HepG2 (cell line): Measurements from ENCODE around the gene CDC20. TPM values are rescaled to one million over a fixed set of nuclear protein-coding genes. Genes with fewer than 3 reads are reported as not detected.

ENCODE experiments used
- CBFB ChIP-seq: sonication (generic); formaldehyde crosslinking; IDR thresholded peaks from 2 replicates; pipeline ENCODE4 v1.4.0; 2020; ENCODE audit warnings: missing genetic modification reagents
- CREB1 ChIP-seq, 2 experiments: fragments of 450-650 bp in 1 of 2; IDR thresholded peaks; 2 replicates each; pipeline ENCODE4 v1.6.1; 2016 to 2017; ENCODE audit warnings: control low read depth in 1 of 2, mild to moderate bottlenecking in 1 of 2, missing compliant biosample characterization in 1 of 2, missing genetic modification characterization in 1 of 2
- FOXA3 ChIP-seq: IDR thresholded peaks from 2 replicates; pipeline ENCODE4 v1.6.1; 2016; ENCODE audit warnings: missing genetic modification reagents, missing compliant biosample characterization
- FOXM1 ChIP-seq: sonication (generic); formaldehyde crosslinking; IDR thresholded peaks from 2 replicates; pipeline ENCODE4 v1.5.0; 2020; ENCODE audit warnings: missing genetic modification reagents
- MAF1 ChIP-seq: sonication (generic); formaldehyde crosslinking; IDR thresholded peaks from 2 replicates; pipeline ENCODE4 v1.5.0; 2020; ENCODE audit warnings: missing genetic modification reagents, borderline replicate concordance
- SMAD3 ChIP-seq: sonication (generic); formaldehyde crosslinking; IDR thresholded peaks from 2 replicates; pipeline ENCODE4 v1.4.0; 2020; ENCODE audit warnings: missing genetic modification reagents
- ZIK1 ChIP-seq: sonication (generic); formaldehyde crosslinking; IDR thresholded peaks from 2 replicates; pipeline ENCODE4 v1.5.0; 2020; ENCODE audit warnings: mild to moderate bottlenecking, low read depth, missing genetic modification reagents, borderline replicate concordance
- ZNF292 ChIP-seq: sonication (generic); formaldehyde crosslinking; IDR thresholded peaks from 2 replicates; pipeline ENCODE4 v1.8.1; 2022; ENCODE audit warnings: mild to moderate bottlenecking, low read depth, missing genetic modification reagents, borderline replicate concordance
- ZNF441 ChIP-seq: sonication (generic); formaldehyde crosslinking; IDR thresholded peaks from 2 replicates; pipeline ENCODE4 v1.7.0; 2021; ENCODE audit warnings: missing genetic modification reagents, borderline replicate concordance
- ZNF556 ChIP-seq: sonication (generic); formaldehyde crosslinking; IDR thresholded peaks from 2 replicates; pipeline ENCODE4 v1.4.0; 2020; ENCODE audit warnings: mild to moderate bottlenecking, missing genetic modification reagents, borderline replicate concordance
- polyA plus RNA-seq, 8 experiments: library from polyadenylated mRNA; depleted of rRNA in 3 of 8; stranded (reverse) in 7 of 8; unstranded in 1 of 8; fragments of >200 nt; fragmentation: Illumina TruSeq in 4 of 8; extraction: Trizol in 4 of 8; gene quantifications; 2 replicates each; pipeline versions ENCODE4 v1.2.1 to v1.2.3, GENCODE V29; 2011 to 2016; ENCODE audit warnings: low read depth in 4 of 8, missing spikeins in 1 of 8, mixed read lengths in 1 of 8; ENCODE audit not compliant: insufficient read depth in 1 of 8
- total RNA-seq, 5 experiments: library from RNA; depleted of rRNA; stranded (reverse); fragments of >200 nt; fragmentation: Illumina TruSeq; extraction: Trizol; gene quantifications; 2 replicates each; pipeline ENCODE4 v1.2.3, GENCODE V29; 2016; ENCODE audit warnings: low read depth in 1 of 5
- TF ChIP-seq, protein P1 (sequence below): IDR thresholded peaks from 2 replicates; pipeline ENCODE4 v1.6.1; 2016; ENCODE audit warnings: mild to moderate bottlenecking, missing biosample characterization, missing genetic modification reagents
- TF ChIP-seq, protein P2 (sequence below): sonication (generic); formaldehyde crosslinking; IDR thresholded peaks from 2 replicates; pipeline ENCODE4 v1.5.0; 2020; ENCODE audit warnings: mild to moderate bottlenecking, missing genetic modification reagents, borderline replicate concordance
- TF ChIP-seq, protein P3 (sequence below): sonication (generic); formaldehyde crosslinking; IDR thresholded peaks from 2 replicates; pipeline ENCODE4 v1.4.0; 2020; ENCODE audit warnings: missing genetic modification reagents; ENCODE audit errors: not compliant biosample characterization
- TF ChIP-seq, protein P4 (sequence below): sonication (generic); formaldehyde crosslinking; IDR thresholded peaks from 2 replicates; pipeline ENCODE4 v1.5.0; 2020; ENCODE audit warnings: mild to moderate bottlenecking, missing genetic modification reagents
- TF ChIP-seq, protein P5 (sequence below): sonication (generic); formaldehyde crosslinking; IDR thresholded peaks from 2 replicates; pipeline ENCODE4 v1.4.0; 2020; ENCODE audit warnings: mild to moderate bottlenecking, missing genetic modification reagents

CDC20 gene
- total and polyA plus RNA-seq, 2 of the 13 experiments (the other 11 are each of a cell fraction or from before 2014, with no cell fraction given), result 57.9 to 90.0 TPM

DNA sequence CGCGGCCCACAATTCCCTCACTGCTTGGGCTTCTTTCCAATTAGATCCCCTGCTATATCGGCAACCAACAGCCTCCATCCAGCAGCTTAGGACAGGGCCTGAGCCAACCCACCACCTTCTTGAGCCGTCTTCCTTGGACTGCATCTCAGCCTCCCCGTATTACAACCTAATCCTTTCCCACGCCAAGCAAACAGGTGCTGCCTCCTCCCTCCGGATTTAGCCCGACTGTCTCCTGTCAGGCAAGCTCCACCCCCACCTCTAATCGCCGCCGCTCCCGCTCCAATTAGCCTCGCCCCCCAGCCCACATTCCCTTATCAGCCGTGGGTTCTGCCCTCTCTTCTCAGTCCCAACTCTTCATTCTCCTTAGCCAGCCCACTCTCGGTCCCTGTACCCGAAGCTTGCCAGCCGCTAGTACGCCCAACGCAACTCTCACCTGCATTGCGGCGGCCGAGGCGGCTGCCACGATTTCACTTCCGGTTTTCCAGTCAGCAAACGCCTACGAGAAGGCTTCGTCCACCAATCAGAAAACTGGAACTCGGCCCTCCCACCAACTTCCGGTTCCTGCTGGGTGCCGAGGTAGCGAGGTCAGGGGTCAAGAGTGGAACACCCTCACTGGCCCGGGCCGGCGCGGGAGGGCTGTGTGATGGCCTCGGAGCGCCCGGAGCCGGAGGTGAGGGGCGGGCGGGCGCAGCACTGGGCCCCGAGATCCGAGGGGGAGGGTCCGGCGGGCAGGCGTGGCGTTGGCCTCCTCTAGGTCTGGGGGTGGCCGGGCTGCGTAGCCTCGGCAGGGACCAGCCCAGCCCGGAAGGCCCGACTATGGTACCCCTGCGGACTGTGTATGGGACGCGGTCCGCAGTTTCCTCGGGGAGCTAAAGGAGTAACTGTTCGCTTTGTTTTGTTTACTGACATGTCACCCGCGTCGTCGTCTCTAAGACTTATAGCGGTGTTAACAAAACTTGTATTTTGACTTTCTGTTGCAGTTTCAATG is 30.8 kb downstream of the CDC20 start, which contains the start of the genes MED8 and SZT2 (continued):
- TF ChIP-seq, protein P1, sequence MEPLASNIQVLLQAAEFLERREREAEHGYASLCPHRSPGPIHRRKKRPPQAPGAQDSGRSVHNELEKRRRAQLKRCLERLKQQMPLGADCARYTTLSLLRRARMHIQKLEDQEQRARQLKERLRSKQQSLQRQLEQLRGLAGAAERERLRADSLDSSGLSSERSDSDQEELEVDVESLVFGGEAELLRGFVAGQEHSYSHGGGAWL, result 0 out of 2 replicates have a peak, but pooled peaks have one; percentile 33
- TF ChIP-seq, protein P2, sequence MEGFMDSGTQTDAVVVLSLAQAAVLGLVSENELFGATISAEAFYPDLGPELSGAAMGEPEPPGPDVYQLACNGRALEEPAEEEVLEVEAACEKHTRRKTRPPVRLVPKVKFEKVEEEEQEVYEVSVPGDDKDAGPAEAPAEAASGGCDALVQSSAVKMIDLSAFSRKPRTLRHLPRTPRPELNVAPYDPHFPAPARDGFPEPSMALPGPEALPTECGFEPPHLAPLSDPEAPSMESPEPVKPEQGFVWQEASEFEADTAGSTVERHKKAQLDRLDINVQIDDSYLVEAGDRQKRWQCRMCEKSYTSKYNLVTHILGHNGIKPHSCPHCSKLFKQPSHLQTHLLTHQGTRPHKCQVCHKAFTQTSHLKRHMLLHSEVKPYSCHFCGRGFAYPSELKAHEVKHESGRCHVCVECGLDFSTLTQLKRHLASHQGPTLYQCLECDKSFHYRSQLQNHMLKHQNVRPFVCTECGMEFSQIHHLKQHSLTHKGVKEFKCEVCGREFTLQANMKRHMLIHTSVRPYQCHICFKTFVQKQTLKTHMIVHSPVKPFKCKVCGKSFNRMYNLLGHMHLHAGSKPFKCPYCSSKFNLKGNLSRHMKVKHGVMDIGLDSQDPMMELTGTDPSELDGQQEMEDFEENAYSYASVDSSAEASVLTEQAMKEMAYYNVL (CRISPR knock-in tag), result peak; percentile 54; the same call in 1 of the 2 replicates
- TF ChIP-seq CBFB (CRISPR knock-in tag) (peak; percentile 41; the same call in 1 of the 2 replicates), MAF1 (no peak), ZIK1 (CRISPR knock-in tag) (no peak), CREB1 (IDR thresholded peaks at IDR 0.05) (peak; percentile 80), CREB1 (CRISPR knock-in tag; IDR thresholded peaks at IDR 0.05) (peak; percentile 95), ZNF292 (CRISPR knock-in tag) (0 out of 2 replicates have a peak, but pooled peaks have one; percentile 45), SMAD3 (CRISPR knock-in tag) (0 out of 2 replicates have a peak, but pooled peaks have one; percentile 61), FOXA3 (CRISPR knock-in tag) (peak; percentile 37), ZNF556 (CRISPR knock-in tag) (0 out of 2 replicates have a peak, but pooled peaks have one; percentile 33), FOXM1 (CRISPR knock-in tag) (no peak), ZNF441 (CRISPR knock-in tag) (no peak; the same call in 1 of the 2 replicates)
- TF ChIP-seq, protein P3, sequence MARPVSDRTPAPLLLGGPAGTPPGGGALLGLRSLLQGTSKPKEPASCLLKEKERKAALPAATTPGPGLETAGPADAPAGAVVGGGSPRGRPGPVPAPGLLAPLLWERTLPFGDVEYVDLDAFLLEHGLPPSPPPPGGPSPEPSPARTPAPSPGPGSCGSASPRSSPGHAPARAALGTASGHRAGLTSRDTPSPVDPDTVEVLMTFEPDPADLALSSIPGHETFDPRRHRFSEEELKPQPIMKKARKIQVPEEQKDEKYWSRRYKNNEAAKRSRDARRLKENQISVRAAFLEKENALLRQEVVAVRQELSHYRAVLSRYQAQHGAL, result no peak
- TF ChIP-seq, protein P4, sequence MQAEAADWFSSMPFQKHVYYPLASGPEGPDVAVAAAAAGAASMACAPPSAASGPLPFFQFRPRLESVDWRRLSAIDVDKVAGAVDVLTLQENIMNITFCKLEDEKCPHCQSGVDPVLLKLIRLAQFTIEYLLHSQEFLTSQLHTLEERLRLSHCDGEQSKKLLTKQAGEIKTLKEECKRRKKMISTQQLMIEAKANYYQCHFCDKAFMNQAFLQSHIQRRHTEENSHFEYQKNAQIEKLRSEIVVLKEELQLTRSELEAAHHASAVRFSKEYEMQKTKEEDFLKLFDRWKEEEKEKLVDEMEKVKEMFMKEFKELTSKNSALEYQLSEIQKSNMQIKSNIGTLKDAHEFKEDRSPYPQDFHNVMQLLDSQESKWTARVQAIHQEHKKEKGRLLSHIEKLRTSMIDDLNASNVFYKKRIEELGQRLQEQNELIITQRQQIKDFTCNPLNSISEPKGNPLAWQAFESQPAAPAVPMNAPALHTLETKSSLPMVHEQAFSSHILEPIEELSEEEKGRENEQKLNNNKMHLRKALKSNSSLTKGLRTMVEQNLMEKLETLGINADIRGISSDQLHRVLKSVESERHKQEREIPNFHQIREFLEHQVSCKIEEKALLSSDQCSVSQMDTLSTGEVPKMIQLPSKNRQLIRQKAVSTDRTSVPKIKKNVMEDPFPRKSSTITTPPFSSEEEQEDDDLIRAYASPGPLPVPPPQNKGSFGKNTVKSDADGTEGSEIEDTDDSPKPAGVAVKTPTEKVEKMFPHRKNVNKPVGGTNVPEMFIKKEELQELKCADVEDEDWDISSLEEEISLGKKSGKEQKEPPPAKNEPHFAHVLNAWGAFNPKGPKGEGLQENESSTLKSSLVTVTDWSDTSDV (CRISPR knock-in tag), result peak; percentile 74
- TF ChIP-seq, protein P5, sequence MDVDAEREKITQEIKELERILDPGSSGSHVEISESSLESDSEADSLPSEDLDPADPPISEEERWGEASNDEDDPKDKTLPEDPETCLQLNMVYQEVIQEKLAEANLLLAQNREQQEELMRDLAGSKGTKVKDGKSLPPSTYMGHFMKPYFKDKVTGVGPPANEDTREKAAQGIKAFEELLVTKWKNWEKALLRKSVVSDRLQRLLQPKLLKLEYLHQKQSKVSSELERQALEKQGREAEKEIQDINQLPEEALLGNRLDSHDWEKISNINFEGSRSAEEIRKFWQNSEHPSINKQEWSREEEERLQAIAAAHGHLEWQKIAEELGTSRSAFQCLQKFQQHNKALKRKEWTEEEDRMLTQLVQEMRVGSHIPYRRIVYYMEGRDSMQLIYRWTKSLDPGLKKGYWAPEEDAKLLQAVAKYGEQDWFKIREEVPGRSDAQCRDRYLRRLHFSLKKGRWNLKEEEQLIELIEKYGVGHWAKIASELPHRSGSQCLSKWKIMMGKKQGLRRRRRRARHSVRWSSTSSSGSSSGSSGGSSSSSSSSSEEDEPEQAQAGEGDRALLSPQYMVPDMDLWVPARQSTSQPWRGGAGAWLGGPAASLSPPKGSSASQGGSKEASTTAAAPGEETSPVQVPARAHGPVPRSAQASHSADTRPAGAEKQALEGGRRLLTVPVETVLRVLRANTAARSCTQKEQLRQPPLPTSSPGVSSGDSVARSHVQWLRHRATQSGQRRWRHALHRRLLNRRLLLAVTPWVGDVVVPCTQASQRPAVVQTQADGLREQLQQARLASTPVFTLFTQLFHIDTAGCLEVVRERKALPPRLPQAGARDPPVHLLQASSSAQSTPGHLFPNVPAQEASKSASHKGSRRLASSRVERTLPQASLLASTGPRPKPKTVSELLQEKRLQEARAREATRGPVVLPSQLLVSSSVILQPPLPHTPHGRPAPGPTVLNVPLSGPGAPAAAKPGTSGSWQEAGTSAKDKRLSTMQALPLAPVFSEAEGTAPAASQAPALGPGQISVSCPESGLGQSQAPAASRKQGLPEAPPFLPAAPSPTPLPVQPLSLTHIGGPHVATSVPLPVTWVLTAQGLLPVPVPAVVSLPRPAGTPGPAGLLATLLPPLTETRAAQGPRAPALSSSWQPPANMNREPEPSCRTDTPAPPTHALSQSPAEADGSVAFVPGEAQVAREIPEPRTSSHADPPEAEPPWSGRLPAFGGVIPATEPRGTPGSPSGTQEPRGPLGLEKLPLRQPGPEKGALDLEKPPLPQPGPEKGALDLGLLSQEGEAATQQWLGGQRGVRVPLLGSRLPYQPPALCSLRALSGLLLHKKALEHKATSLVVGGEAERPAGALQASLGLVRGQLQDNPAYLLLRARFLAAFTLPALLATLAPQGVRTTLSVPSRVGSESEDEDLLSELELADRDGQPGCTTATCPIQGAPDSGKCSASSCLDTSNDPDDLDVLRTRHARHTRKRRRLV (CRISPR knock-in tag), result no peak
